Liver (tissue), 9 donors: Measurements from ENCODE around the gene UBL4A. TPM values are rescaled to one million over a fixed set of nuclear protein-coding genes. Genes with fewer than 3 reads are reported as not detected.

Source experiments
- DNase-seq: peaks from one replicate; pipeline ENCODE4 v3.0.0-alpha.2; 2017; ENCODE audit warnings: low spot score
- H3K27ac ChIP-seq, 2 donors: one replicate each; pipeline ENCODE4 v1.7.0; 2013; ENCODE audit warnings: inconsistent platforms in 2 of 2, low read length in 2 of 2, control low read depth in 1 of 2, low read depth in 1 of 2, mild to moderate bottlenecking in 1 of 2
- H3K27me3 ChIP-seq, 4 donors: one replicate each; pipeline versions ENCODE4 v1.6.1 to v1.7.0; 2013; ENCODE audit warnings: low read length in 3 of 4, inconsistent platforms in 1 of 4, mild to moderate bottlenecking in 1 of 4, moderate library complexity in 1 of 4; ENCODE audit not compliant: control insufficient read depth in 4 of 4, insufficient read depth in 4 of 4
- H3K36me3 ChIP-seq, 4 donors: one replicate each; pipeline versions ENCODE4 v1.6.1 to v1.7.0; 2013; ENCODE audit warnings: low read length in 3 of 4, mild to moderate bottlenecking in 3 of 4, low read depth in 1 of 4, moderate library complexity in 1 of 4; ENCODE audit not compliant: control insufficient read depth in 4 of 4, insufficient read depth in 3 of 4
- H3K4me1 ChIP-seq, 4 donors: one replicate each; pipeline versions ENCODE4 v1.6.1 to v1.7.0; 2013; ENCODE audit warnings: low read length in 3 of 4, mild to moderate bottlenecking in 3 of 4, moderate library complexity in 1 of 4; ENCODE audit not compliant: control insufficient read depth in 4 of 4, insufficient read depth in 4 of 4
- H3K4me3 ChIP-seq, 3 donors: one replicate each; pipeline versions ENCODE4 v1.6.1 to v1.7.0; 2013; ENCODE audit warnings: low read length in 3 of 3, control low read depth in 1 of 3, low read depth in 1 of 3, mild to moderate bottlenecking in 1 of 3
- H3K9ac ChIP-seq, 2 donors: one replicate each; pipeline ENCODE4 v1.7.0; 2013; ENCODE audit warnings: low read length in 2 of 2, mild to moderate bottlenecking in 2 of 2, moderate library complexity in 2 of 2, control low read depth in 1 of 2, low read depth in 1 of 2
- H3K9me3 ChIP-seq, 4 donors: one replicate each; pipeline versions ENCODE4 v1.6.1 to v1.7.0; 2013; ENCODE audit warnings: low read length in 3 of 4; ENCODE audit not compliant: control insufficient read depth in 4 of 4
- EGR1 ChIP-seq, 2 donors: IDR thresholded peaks; 2 replicates each; pipeline ENCODE4 v1.6.1; 2016 to 2018; ENCODE audit warnings: antibody characterized with exemption in 2 of 2, low read depth in 2 of 2
- FOXA2 ChIP-seq: IDR thresholded peaks from 2 replicates; pipeline ENCODE4 v1.6.1; 2016; ENCODE audit warnings: antibody characterized with exemption
- GABPA ChIP-seq, 2 donors: IDR thresholded peaks in 1 of 2; conservative IDR thresholded peaks in 1 of 2; 2 replicates each; pipeline ENCODE4 v1.6.1; 2016; ENCODE audit warnings: antibody characterized with exemption in 2 of 2, mild to moderate bottlenecking in 1 of 2, moderate library complexity in 1 of 2
- HNF4G ChIP-seq: IDR thresholded peaks from 2 replicates; pipeline ENCODE4 v1.6.1; 2016; ENCODE audit warnings: antibody characterized with exemption
- JUND ChIP-seq, 2 donors: IDR thresholded peaks; 2 replicates each; pipeline ENCODE4 v1.6.1; 2016; ENCODE audit warnings: antibody characterized with exemption in 2 of 2
- NR2F2 ChIP-seq: IDR thresholded peaks from 2 replicates; pipeline ENCODE4 v1.6.1; 2016; ENCODE audit warnings: antibody characterized with exemption
- REST ChIP-seq: IDR thresholded peaks from 2 replicates; pipeline ENCODE4 v1.6.1; 2016; ENCODE audit warnings: antibody characterized with exemption, mild to moderate bottlenecking
- RXRA ChIP-seq, 2 donors: IDR thresholded peaks; 2 replicates each; pipeline ENCODE4 v1.6.1; 2017 to 2018; ENCODE audit warnings: antibody characterized with exemption in 2 of 2, mild to moderate bottlenecking in 1 of 2
- SP1 ChIP-seq: IDR thresholded peaks from 2 replicates; pipeline ENCODE4 v1.6.1; 2018; ENCODE audit warnings: antibody characterized with exemption, mild to moderate bottlenecking
- TAF1 ChIP-seq: conservative IDR thresholded peaks from 2 replicates; pipeline ENCODE4 v1.6.1; 2016; ENCODE audit warnings: antibody characterized with exemption, mild to moderate bottlenecking
- YY1 ChIP-seq: IDR thresholded peaks from 2 replicates; pipeline ENCODE4 v1.6.1; 2016; ENCODE audit warnings: antibody characterized with exemption, mild to moderate bottlenecking
- WGBS: extraction: QIAGEN DNeasy Blood & Tissue Kit; methylation state at CpG from one replicate; pipeline ENCODE4 v1.1.7; 2013; 5-methylcytosine and 5-hydroxymethylcytosine counted together
- polyA plus RNA-seq, 2 donors: library from polyadenylated mRNA; stranded (reverse) in 1 of 2; unstranded in 1 of 2; fragments of 200-250 nt in 1 of 2; fragments of >200 nt in 1 of 2; fragmentation: Nextera tagmentation in 1 of 2; extraction: Ambion mirVana in 1 of 2; gene quantifications; one replicate each; pipeline versions ENCODE4 v1.2.1 to v1.2.3, GENCODE V29; 2013 to 2015
- total RNA-seq, 2 donors: library from RNA; depleted of rRNA; stranded (reverse); fragments of >200 nt; gene quantifications; one replicate each; pipeline ENCODE4 v1.2.3, GENCODE V29; 2014
- TF ChIP-seq, protein P1 (sequence below): fragments of 150-350 bp; IDR thresholded peaks from 2 replicates; pipeline ENCODE4 v1.5.1; 2017; ENCODE audit warnings: improper control_type of control experiment, low read depth, low read length; ENCODE audit not compliant: missing input control
- TF ChIP-seq, protein P2 (sequence below): IDR thresholded peaks from 2 replicates; pipeline ENCODE4 v1.6.1; 2016; ENCODE audit warnings: antibody characterized with exemption
- TF ChIP-seq, protein P3 (sequence below): IDR thresholded peaks from 2 replicates; pipeline ENCODE4 v1.6.1; 2016; ENCODE audit warnings: antibody characterized with exemption
- donor health status: healthy.
- donor health status: healthy.
- donor health status: healthy.
- donor health status: healthy.
- donor health status: healthy.

The UBL4A gene
- total and polyA plus RNA-seq, 4 donors: 13.9 to 22.2 (median 20.8) TPM

- H3K36me3 ChIP-seq: peaks cover 0 to 6% (median 2%) of the 10 kb centered on the region in 4 donors
- H3K27ac ChIP-seq: no peak overlapping the region
- no peaks in the 10 kb centered on the region for H3K27me3 ChIP-seq
- H3K4me3 ChIP-seq: no peak overlapping the region
- no peak for DNase-seq
- peaks cover 10 to 31% (median 16%) of the 10 kb centered on the region in 4 donors for H3K4me1 ChIP-seq
- H3K9me3 ChIP-seq: no peaks in the 10 kb centered on the region
- no peak overlapping the region for H3K9ac ChIP-seq
- WGBS: 93% methylated on average over 4 of the region's 4 CpGs
- TF ChIP-seq TAF1 (no peak), NR2F2 (no peak), REST (no peak), RXRA (IDR thresholded peaks at IDR 0.05) (no peak), FOXA2 (no peak), SP1 (no peak), EGR1 (IDR thresholded peaks at IDR 0.05; ENCODE audit: low read depth in 2 of 2) (no peak), JUND (IDR thresholded peaks at IDR 0.05) (no peak), HNF4G (no peak)
- TF ChIP-seq, protein P1, sequence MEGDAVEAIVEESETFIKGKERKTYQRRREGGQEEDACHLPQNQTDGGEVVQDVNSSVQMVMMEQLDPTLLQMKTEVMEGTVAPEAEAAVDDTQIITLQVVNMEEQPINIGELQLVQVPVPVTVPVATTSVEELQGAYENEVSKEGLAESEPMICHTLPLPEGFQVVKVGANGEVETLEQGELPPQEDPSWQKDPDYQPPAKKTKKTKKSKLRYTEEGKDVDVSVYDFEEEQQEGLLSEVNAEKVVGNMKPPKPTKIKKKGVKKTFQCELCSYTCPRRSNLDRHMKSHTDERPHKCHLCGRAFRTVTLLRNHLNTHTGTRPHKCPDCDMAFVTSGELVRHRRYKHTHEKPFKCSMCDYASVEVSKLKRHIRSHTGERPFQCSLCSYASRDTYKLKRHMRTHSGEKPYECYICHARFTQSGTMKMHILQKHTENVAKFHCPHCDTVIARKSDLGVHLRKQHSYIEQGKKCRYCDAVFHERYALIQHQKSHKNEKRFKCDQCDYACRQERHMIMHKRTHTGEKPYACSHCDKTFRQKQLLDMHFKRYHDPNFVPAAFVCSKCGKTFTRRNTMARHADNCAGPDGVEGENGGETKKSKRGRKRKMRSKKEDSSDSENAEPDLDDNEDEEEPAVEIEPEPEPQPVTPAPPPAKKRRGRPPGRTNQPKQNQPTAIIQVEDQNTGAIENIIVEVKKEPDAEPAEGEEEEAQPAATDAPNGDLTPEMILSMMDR: no peak
- TF ChIP-seq, protein P2, sequence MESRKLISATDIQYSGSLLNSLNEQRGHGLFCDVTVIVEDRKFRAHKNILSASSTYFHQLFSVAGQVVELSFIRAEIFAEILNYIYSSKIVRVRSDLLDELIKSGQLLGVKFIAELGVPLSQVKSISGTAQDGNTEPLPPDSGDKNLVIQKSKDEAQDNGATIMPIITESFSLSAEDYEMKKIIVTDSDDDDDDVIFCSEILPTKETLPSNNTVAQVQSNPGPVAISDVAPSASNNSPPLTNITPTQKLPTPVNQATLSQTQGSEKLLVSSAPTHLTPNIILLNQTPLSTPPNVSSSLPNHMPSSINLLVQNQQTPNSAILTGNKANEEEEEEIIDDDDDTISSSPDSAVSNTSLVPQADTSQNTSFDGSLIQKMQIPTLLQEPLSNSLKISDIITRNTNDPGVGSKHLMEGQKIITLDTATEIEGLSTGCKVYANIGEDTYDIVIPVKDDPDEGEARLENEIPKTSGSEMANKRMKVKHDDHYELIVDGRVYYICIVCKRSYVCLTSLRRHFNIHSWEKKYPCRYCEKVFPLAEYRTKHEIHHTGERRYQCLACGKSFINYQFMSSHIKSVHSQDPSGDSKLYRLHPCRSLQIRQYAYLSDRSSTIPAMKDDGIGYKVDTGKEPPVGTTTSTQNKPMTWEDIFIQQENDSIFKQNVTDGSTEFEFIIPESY: no peak
- TF ChIP-seq, protein P3, sequence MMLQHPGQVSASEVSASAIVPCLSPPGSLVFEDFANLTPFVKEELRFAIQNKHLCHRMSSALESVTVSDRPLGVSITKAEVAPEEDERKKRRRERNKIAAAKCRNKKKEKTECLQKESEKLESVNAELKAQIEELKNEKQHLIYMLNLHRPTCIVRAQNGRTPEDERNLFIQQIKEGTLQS: no peak
These were observed 2.8 kb upstream of the UBL4A start for GRCh38 chrX:154489182-154489581.

DNA sequence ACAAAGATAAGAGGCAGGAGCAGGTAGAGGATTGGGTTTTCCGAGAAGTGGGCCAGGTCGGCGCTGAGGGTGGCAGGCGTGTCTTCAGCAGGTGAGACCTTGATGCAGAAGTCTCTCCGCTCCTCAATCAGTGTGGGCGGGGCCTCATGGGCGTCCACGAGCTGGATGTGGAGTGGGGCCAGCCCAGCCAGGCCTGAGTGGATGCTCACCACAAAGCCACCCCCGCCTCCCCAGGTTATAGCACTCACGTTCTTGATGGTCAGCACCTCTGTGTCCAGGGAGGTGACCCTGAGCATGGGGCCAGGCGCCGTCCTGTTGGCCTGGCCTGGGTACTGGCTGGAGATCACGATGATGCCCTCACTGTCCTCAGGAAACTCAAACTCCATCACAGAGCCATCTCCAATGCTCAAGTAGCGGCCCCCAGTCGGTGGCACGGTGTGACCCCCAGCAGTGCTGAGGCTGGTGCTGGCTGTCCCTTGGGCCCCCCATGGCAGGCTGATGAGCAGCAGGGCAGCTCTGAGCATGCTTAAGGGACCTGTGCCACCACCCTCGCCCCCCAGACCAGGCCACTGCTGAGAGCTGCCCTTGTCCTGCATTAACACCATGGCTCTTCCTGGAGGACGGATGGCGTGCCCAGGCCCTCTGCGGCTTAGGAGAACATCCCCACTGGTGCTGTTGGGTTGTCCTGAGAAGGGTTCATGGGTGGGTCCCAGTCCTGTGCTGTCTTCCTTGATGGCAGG, 2.1 kb upstream of the UBL4A start:
- Histone ChIP-seq H3K4me1 (peaks cover 11 to 36% (median 20%) of the 10 kb centered on the region in 4 donors), H3K36me3 (peaks cover 0 to 6% (median 2%) of the 10 kb centered on the region in 4 donors), H3K27ac (no peak overlapping the region), H3K4me3 (no peak overlapping the region), H3K9me3 (no peaks in the 10 kb centered on the region), H3K27me3 (no peaks in the 10 kb centered on the region), H3K9ac (no peak overlapping the region)
- TF ChIP-seq JUND (IDR thresholded peaks at IDR 0.05) (no peak), GABPA (IDR thresholded peaks at IDR 0.05 in 1 of 2, conservative IDR thresholded peaks at IDR 0.05 in 1 of 2) (no peak), YY1 (no peak), TAF1 (no peak), NR2F2 (no peak)
- TF ChIP-seq, protein P3: no peak
- TF ChIP-seq, protein P2: no peak
- WGBS: 95% methylated on average over 20 of the region's 20 CpGs
- DNase-seq: no peak
